SJCRH30 (cell line): ENCODE results near the gene TENM4. TPM values are rescaled to one million over a fixed set of nuclear protein-coding genes. Genes with fewer than 3 reads are reported as not detected.
A peak's percentile ranks its signal among the peaks of the same experiment; 100 is the strongest.
"Not testable (repeated sequence)": the region's sequence is repeated elsewhere in the genome, so short reads cannot be mapped to it uniquely, and the experiment has no call there.

Experiments
- DNase-seq, 2 experiments: peaks; one replicate each; pipeline ENCODE4 v3.0.0-alpha.2; 2015 to 2020
- H3K27ac ChIP-seq: fragments of 250-450 bp; sonication (Bioruptor Pico); 2 replicates; pipeline ENCODE4 v1.5.1; 2020; ENCODE audit warnings: mild to moderate bottlenecking, moderate library complexity
- H3K27me3 ChIP-seq: fragments of 250-450 bp; sonication (Bioruptor Pico); 2 replicates; pipeline ENCODE4 v1.5.1; 2020; ENCODE audit warnings: mild to moderate bottlenecking, moderate library complexity
- H3K36me3 ChIP-seq: fragments of 250-450 bp; sonication (Bioruptor Pico); 2 replicates; pipeline ENCODE4 v1.5.1; 2020; ENCODE audit warnings: mild to moderate bottlenecking, moderate library complexity
- H3K4me1 ChIP-seq: fragments of 250-450 bp; sonication (Bioruptor Pico); 2 replicates; pipeline ENCODE4 v1.5.1; 2020; ENCODE audit warnings: mild to moderate bottlenecking, moderate library complexity
- H3K4me3 ChIP-seq: fragments of 250-450 bp; sonication (Bioruptor Pico); 2 replicates; pipeline ENCODE4 v1.5.1; 2020; ENCODE audit warnings: mild to moderate bottlenecking, moderate library complexity
- H3K9me3 ChIP-seq: fragments of 250-450 bp; sonication (Bioruptor Pico); replicated peaks from 2 replicates; pipeline ENCODE4 v1.5.1; 2020; ENCODE audit warnings: mild to moderate bottlenecking, moderate library complexity
- total RNA-seq: library from RNA; depleted of rRNA; stranded (reverse); fragments of >200 nt; shearing (Covaris generic); gene quantifications from 2 replicates; pipeline ENCODE4 v1.2.3, GENCODE V29; 2014

Gene TENM4
- total RNA-seq, 1 experiment from 2014 or later: 0.53 TPM

- Histone ChIP-seq H3K27ac (no peak overlapping the region), H3K9me3 (no peaks in the 10 kb centered on the region), H3K4me1 (no peaks in the 10 kb centered on the region), H3K27me3 (no peaks in the 10 kb centered on the region; the same call in 1 of the 2 replicates), H3K4me3 (no peak overlapping the region), H3K36me3 (no peaks in the 10 kb centered on the region)
- no peak for DNase-seq
Observed at GRCh38 chr11:78902771-78903507, 537.9 kb downstream of the TENM4 start.

- no peaks in the 10 kb centered on the region for H3K4me1 ChIP-seq
- no peak overlapping the region for H3K4me3 ChIP-seq
- no peaks in the 10 kb centered on the region for H3K9me3 ChIP-seq
- H3K36me3 ChIP-seq: no peaks in the 10 kb centered on the region
- no peaks in the 10 kb centered on the region; the same call in 1 of the 2 replicates for H3K27me3 ChIP-seq
- no peak for DNase-seq
- no peak overlapping the region for H3K27ac ChIP-seq
Observed at GRCh38 chr11:78901831-78902230, 539.0 kb downstream of the TENM4 start.

- Histone ChIP-seq H3K36me3 (no peaks in the 10 kb centered on the region), H3K27me3 (no peaks in the 10 kb centered on the region; the same call in 1 of the 2 replicates), H3K9me3 (no peaks in the 10 kb centered on the region), H3K4me1 (no peaks in the 10 kb centered on the region), H3K4me3 (no peak overlapping the region), H3K27ac (no peak overlapping the region)
- no peak for DNase-seq
Observed at GRCh38 chr11:78898266-78898775, 542.5 kb downstream of the TENM4 start.

GRCh38 chr11:78893996-78894395, 546.8 kb downstream of the TENM4 start:
- H3K4me1 ChIP-seq: no peaks in the 10 kb centered on the region
- no peaks in the 10 kb centered on the region for H3K36me3 ChIP-seq
- no peaks in the 10 kb centered on the region for H3K27me3 ChIP-seq
- no peaks in the 10 kb centered on the region for H3K9me3 ChIP-seq
- no peak for DNase-seq
- H3K4me3 ChIP-seq: no peak overlapping the region
- no peak overlapping the region for H3K27ac ChIP-seq

- Histone ChIP-seq H3K27ac (no peak overlapping the region), H3K36me3 (no peaks in the 10 kb centered on the region), H3K9me3 (no peaks in the 10 kb centered on the region), H3K27me3 (no peaks in the 10 kb centered on the region), H3K4me1 (no peaks in the 10 kb centered on the region), H3K4me3 (no peak overlapping the region)
- DNase-seq: no peak
Observed at GRCh38 chr11:78889698-78890097, 551.1 kb downstream of the TENM4 start.

GRCh38 chr11:78886616-78887015, 554.2 kb downstream of the TENM4 start:
- Histone ChIP-seq H3K36me3 (no peaks in the 10 kb centered on the region), H3K27ac (no peak overlapping the region)

GRCh38 chr11:78884761-78885160, 556.1 kb downstream of the TENM4 start:
- Histone ChIP-seq H3K36me3 (no peaks in the 10 kb centered on the region), H3K27ac (no peak overlapping the region), H3K4me1 (no peaks in the 10 kb centered on the region), H3K27me3 (no peaks in the 10 kb centered on the region), H3K4me3 (no peak overlapping the region), H3K9me3 (no peaks in the 10 kb centered on the region)
- DNase-seq: no peak

More at GRCh38 chr11:78886616-78887015, 554.2 kb downstream of the TENM4 start:
- Histone ChIP-seq H3K4me3 (no peak overlapping the region), H3K4me1 (no peaks in the 10 kb centered on the region), H3K27me3 (no peaks in the 10 kb centered on the region), H3K9me3 (no peaks in the 10 kb centered on the region)
- no peak for DNase-seq

GRCh38 chr11:78883506-78883905, 557.3 kb downstream of the TENM4 start:
- H3K9me3 ChIP-seq: no peaks in the 10 kb centered on the region
- DNase-seq: no peak
- H3K4me1 ChIP-seq: no peaks in the 10 kb centered on the region
- no peaks in the 10 kb centered on the region for H3K27me3 ChIP-seq
- H3K4me3 ChIP-seq: no peak overlapping the region
- H3K27ac ChIP-seq: no peak overlapping the region
- H3K36me3 ChIP-seq: no peaks in the 10 kb centered on the region

GRCh38 chr11:78879094-78879980, 561.5 kb downstream of the TENM4 start:
- H3K4me1 ChIP-seq, H3K27ac ChIP-seq, H3K36me3 ChIP-seq, H3K4me3 ChIP-seq, DNase-seq, H3K27me3 ChIP-seq, H3K9me3 ChIP-seq: not testable (repeated sequence)

- Histone ChIP-seq H3K4me1 (no peaks in the 10 kb centered on the region), H3K27ac (no peak overlapping the region), H3K27me3 (no peaks in the 10 kb centered on the region), H3K4me3 (no peak overlapping the region), H3K9me3 (no peaks in the 10 kb centered on the region), H3K36me3 (no peaks in the 10 kb centered on the region)
- DNase-seq: no peak
Observed at GRCh38 chr11:78878631-78879030, 562.2 kb downstream of the TENM4 start.

- Histone ChIP-seq H3K4me1 (no peaks in the 10 kb centered on the region), H3K4me3 (no peak overlapping the region), H3K9me3 (no peaks in the 10 kb centered on the region), H3K27ac (no peak overlapping the region), H3K36me3 (no peaks in the 10 kb centered on the region), H3K27me3 (no peaks in the 10 kb centered on the region)
- no peak for DNase-seq
Observed at GRCh38 chr11:78876676-78877075, 564.2 kb downstream of the TENM4 start.

- no peaks in the 10 kb centered on the region for H3K27me3 ChIP-seq
- H3K36me3 ChIP-seq: no peaks in the 10 kb centered on the region
- no peak overlapping the region for H3K4me3 ChIP-seq
- DNase-seq: no peak
- no peak overlapping the region for H3K27ac ChIP-seq
- no peaks in the 10 kb centered on the region for H3K4me1 ChIP-seq
- no peaks in the 10 kb centered on the region for H3K9me3 ChIP-seq
Observed at GRCh38 chr11:78870655-78871054, 570.2 kb downstream of the TENM4 start.

- no peak overlapping the region for H3K4me3 ChIP-seq
- no peaks in the 10 kb centered on the region for H3K4me1 ChIP-seq
- H3K9me3 ChIP-seq: no peaks in the 10 kb centered on the region
- no peak overlapping the region for H3K27ac ChIP-seq
- no peak for DNase-seq
- H3K27me3 ChIP-seq: no peaks in the 10 kb centered on the region
- H3K36me3 ChIP-seq: no peaks in the 10 kb centered on the region
Observed at GRCh38 chr11:78869293-78869692, 571.5 kb downstream of the TENM4 start.

GRCh38 chr11:78868563-78868962, 572.3 kb downstream of the TENM4 start:
- no peak for DNase-seq
- Histone ChIP-seq H3K9me3 (no peaks in the 10 kb centered on the region), H3K27me3 (no peaks in the 10 kb centered on the region), H3K4me1 (no peaks in the 10 kb centered on the region), H3K27ac (no peak overlapping the region), H3K36me3 (no peaks in the 10 kb centered on the region), H3K4me3 (no peak overlapping the region)

- peak; percentile 9 to 45 for DNase-seq
- no peaks in the 10 kb centered on the region for H3K4me1 ChIP-seq
- no peak overlapping the region for H3K4me3 ChIP-seq
- H3K36me3 ChIP-seq: no peaks in the 10 kb centered on the region
- no peak overlapping the region for H3K27ac ChIP-seq
- no peaks in the 10 kb centered on the region for H3K27me3 ChIP-seq
- H3K9me3 ChIP-seq: no peaks in the 10 kb centered on the region
Observed at GRCh38 chr11:78860720-78861422, 580.0 kb downstream of the TENM4 start.
